ENCODE data around the gene DRICH1.
"Not testable (repeated sequence)": the region's sequence is repeated elsewhere in the genome, so short reads cannot be mapped to it uniquely, and the experiment has no call there.

The DRICH1 gene

DNA sequence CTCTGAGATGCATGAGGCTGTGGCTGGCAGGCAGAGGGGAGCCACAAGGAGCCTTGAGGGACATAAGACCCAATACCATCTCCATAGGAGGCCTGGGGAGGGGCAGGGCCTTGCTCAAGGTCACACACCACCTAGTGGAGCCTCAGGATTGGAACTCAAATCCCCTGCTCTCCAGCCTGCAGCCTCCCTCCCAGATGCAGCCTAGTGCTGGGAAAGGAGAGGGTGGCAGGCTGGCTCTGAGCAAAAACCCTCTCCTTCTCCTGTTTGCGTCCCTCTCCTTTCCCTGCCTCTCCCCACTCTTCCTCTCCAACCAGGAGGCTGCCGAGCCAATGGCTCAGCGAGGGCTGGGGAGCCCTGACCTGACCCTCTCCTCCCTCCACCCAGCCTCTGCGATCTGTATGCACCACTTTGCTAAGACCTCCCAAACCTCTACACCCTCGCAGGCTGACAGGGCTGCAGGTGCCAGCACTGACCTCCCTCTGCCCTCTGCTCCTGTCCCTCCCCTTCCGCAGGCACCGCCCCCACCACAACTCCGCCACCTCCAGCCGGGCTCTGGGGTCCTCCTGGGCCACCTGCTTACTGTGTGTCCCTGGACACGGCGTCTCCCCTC lies 66.7 kb downstream of the DRICH1 start:
- DNase-seq = no peak

- no peak for DNase-seq
These were observed 67.8 kb downstream of the DRICH1 start for GRCh38 chr22:23564276-23564675.

- no peak for DNase-seq
These were observed 69.0 kb downstream of the DRICH1 start for GRCh38 chr22:23563111-23563510.

DNA sequence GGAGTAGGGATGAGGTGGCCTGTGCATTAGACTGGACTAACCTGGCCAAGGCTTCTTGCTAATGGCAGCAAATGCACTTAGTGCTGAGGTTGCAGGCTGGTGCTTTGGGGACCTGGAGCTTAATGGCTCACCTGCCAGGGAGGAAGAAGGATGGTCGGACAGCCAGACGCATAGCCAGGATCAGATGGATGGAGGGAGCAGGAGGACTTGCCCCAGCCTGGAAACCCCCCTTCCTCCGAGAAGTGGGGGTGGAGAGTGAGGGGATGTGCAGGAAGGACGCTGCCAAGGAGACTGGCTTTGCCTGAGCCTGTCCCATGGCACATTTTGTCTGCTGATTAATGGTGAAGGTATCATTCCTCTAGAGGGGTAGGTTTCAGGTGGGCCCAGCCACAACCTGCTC lies 69.9 kb downstream of the DRICH1 start:
- DNase-seq = no peak

GRCh38 chr22:23561025-23561510 lies 71.1 kb downstream of the DRICH1 start:
- not testable (repeated sequence) for DNase-seq

DNA sequence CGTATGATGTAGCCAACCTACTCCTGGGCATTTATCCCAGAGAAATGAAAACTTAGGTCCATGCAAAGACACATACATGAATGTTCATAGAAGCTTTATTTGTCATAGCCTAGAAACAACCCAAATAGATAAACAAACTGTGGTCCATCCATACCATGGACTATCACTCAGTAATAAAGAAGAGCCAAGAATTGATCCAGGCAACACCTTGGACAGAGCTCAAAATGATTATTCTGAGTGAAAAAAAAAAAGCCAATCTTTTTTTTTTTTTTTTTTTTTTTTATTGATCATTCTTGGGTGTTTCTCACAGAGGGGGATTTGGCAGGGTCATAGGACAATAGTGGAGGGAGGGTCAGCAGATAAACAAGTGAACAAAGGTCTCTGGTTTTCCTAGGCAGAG lies 71.9 kb downstream of the DRICH1 start:
- not testable (repeated sequence) for DNase-seq
